NOMO-1 (cell line): ENCODE data around the gene PROKR1.

Source experiments
- DNase-seq, 2 experiments: peaks; one replicate each; lab custom pipeline; 2025; ENCODE audit not compliant: unreplicated experiment in 2 of 2; lab: John Stamatoyannopoulos, UW

Gene PROKR1

DNA sequence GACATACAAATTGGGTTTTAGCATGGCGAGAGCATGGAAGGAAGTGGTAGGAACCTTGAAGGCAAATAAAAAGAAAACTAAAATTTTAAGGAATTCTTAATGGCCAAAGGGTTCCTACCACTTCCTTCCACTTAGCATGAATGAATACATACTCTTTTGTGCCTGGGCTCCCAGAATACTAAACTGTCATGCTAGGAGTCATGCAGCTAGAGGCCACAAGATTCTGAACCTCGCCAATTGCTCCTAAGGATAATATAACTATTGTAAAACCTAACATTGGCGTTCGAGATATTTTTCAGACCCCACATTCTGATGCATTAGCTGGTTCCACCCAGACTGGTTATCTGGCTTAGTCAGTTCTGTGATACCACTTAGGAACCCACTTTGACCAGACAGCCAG, 52.6 kb downstream of the PROKR1 start:
- DNase-seq: no peak

DNA sequence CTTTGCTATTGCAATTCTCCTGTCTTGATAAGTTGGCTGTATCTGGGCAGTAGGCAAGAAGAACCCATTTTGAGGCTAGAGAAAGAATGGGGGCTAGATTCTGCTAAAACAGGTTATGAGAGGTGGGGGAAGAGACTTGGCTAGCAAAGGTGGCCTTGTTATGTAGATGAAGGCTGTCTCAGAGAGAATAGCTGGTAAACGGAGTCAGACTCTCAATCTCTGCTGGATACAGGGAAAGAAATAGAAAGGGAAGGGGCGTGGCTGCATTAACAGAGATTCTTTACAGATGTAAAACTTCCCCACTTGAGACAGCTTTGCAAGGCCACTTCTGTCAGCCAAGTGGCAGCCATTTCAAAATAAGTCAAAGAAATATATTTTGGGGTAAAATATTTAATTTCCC, 53.2 kb downstream of the PROKR1 start:
- DNase-seq: no peak

DNA sequence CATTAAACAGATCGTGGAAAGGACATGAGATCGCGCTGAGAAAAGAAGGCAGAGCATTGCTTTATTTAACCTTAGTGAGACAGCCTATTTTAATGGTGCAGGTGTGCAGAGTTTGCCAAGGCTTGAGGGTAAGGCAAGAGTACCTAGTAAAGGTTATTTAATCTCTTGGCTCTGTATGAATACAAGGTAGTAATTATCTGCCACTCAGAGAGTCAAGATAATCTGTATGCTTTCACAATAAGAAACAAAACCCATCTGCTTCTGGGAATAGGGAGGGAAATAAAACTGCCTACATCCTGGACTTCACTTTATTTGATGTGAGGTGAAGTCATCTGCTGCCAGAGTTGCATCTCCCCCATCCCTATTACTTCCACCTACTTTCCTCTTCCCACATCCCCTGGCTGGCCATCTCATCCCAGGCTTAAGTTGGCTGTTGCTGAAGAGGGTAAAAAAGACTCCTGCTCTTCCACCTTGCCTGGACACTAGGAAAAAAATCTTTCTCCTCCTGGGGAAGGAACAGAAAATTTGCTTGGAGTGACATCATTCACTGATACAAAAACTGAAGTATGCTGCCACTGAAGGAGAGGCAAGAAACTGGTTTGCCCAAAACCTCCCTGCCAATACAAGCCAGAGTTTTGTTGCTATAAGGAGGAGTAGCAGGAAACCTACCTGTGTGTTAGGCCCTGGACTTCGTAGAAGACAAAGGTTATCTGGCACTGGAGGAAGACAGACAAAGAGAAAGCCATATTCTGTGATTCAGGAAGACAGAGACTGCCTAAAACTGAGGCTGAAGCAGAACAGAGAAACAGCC, 55.4 kb downstream of the PROKR1 start:
- no peak for DNase-seq

DNA sequence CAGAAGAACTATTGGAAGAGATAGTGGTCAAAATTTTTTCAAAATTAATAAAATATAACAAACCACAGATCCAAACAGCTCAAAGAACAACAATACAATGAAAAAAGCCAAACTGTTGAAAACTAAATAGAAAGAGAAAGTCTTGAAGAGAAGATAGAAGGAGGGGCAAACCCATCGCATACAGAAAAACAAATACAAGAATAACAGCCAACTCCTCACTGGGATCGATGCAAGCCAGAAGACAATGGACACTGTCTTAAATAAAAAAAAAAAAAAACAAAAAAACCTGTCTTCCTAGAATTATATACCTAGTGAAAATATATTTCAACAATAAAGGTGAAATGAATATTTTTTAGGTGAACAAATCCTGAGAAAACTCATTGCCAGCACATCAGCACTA, 57.2 kb downstream of the PROKR1 start:
- no peak for DNase-seq

DNA sequence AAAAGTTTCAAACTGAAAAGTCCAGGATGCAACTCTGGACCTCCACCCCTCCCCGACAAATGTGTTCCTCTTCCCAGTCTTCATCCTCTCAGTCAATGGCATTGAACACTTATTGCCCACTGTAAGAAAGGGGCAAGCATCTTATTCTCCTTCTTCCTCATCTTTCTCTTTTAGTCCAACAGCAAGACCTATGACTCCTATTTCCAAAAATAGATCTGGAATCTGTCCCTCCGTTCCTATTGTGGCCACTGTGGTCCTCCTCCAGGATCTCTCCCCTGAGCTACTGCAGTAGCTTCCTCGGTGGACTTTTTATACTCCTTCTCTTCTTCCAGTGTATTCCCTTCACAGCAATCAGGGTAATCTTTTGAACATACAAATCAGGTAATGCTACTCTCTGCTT, 63.3 kb downstream of the PROKR1 start:
- DNase-seq: no peak
